Activated CD4-positive, alpha-beta T cell treated with anti-CD3 and anti-CD28 coated beads, Interleukin-2, Interleukin-4, amounts not matched to agents 100 ng/mL and 50 ng/mL, durations not matched to agents 16 hours and 8 hours (primary cell): ENCODE measurements around the gene WBP1.
A peak's percentile ranks its signal among the peaks of the same experiment; 100 is the strongest.
"Not testable (repeated sequence)": the region's sequence is repeated elsewhere in the genome, so short reads cannot be mapped to it uniquely, and the experiment has no call there.

Experiments
- DNase-seq: peaks from one replicate; pipeline ENCODE4 v3.0.0-alpha.2; 2020; ENCODE audit warnings: low spot score

The WBP1 gene

GRCh38 chr2:74458132-74458937 is at the start of gene WBP1:
TSS of gene WBP1 (plus strand) at chr2:74458438. CDS start at chr2:74458603, 165 bp downstream.
- DNase-seq: peak; percentile 100

GRCh38 chr2:74413001-74413698 is 45.1 kb upstream of the WBP1 start:
- no peak for DNase-seq

DNA sequence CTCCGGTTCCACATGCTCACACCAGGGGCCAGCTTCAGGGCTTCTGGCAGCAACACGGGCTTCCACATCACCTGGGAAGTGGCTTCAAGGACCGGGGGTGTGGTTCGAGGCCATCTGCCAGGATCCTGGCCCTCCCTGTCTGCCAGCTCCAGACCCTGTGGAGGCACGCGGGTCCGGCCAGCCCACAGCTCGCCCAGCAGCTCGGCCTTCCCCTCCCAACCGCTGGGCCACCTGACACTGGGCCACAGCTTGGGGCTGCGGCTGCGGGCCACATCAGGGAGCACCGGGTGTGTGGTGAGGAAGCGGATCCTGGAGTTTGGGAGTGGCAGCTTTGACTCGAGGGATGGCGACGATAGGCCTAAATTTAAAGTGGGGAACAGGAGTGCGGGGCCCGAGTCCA is 43.8 kb upstream of the WBP1 start:
- no peak for DNase-seq

- no peak for DNase-seq
Measured at GRCh38 chr2:74414881-74415761, 43.1 kb upstream of the WBP1 start.

DNA sequence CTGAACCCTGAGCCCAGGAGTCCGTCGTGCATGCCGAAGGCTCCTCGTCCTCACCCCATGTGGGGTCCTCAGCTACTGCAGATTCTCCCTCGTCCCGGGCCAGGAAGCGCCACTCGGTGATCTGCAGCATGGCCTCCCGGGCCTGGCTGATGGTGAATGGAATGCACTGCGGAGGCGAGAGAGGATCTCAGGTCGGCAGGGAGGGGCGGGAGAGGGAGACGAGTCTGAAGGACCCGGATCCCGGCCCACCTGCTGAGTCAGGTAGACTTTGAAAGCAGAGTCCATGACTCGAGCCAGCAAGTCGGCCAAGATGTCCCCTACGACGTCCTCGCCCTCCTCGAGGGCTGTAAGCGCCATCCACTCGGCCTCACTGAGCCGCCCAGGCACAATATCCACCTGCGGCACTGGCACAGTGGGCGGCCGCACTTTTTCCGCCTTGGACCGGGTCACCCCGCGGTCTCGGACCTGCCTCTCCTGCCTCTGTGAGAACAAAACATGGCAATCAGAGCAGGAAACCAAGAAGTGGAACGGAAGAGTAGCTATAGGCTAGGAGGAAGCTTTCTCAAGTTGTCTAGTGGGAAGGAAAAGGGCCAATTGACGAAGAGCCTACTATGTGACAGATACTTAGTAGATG is 42.4 kb upstream of the WBP1 start:
- DNase-seq: no peak

GRCh38 chr2:74416778-74417177 is 41.5 kb upstream of the WBP1 start:
- no peak for DNase-seq

- no peak for DNase-seq
Measured at GRCh38 chr2:74417197-74417596, 41.0 kb upstream of the WBP1 start.

DNA sequence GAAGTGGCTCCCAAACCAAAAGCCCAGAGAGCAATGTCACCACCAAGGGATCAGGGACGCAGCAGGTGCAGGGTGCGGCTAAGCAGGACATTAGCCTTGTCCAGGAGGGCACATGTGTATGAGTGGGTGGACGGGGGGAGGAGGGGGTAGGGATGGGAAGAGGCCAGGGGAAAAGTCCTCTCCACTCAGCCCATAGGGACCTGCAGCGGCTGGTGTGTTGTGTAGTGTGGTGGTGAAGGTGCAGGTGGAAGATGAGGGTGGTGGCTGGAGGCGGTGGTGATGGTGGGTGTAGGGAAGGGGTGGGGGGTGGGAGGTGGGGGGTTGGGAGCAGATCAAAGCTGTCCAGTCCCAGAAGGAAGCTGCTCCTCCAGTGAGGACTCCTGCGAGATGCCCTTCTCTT is 40.5 kb upstream of the WBP1 start:
- DNase-seq: no peak

- DNase-seq: no peak
Measured at GRCh38 chr2:74418312-74418711, 39.9 kb upstream of the WBP1 start.

- no peak for DNase-seq
Measured at GRCh38 chr2:74419345-74419744, 38.9 kb upstream of the WBP1 start.

DNA sequence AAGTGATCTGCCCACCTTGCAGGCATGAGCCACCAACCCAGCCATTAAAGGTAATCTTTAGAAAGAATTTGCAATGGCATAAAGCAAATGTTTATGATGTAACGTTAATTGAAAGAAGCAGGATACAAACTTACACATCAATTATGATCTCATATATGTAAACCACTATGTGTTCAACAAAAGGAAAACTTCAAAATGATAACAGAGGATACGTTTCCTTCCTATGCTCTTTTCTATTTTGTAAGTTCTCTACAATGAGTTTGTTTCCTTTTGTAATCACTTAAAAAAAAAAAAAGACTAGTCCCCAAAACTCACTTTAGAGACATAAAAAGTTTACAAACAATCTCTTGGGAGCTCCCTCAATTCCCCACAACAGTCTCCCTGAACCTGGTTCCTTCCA is 38.2 kb upstream of the WBP1 start:
- DNase-seq: no peak

- DNase-seq: not testable (repeated sequence)
Measured at GRCh38 chr2:74420443-74421103, 37.7 kb upstream of the WBP1 start.

GRCh38 chr2:74421221-74421870 is 36.9 kb upstream of the WBP1 start, which contains the start of the genes C2orf81 and WDR54:
TSS of gene C2orf81 (minus strand) at chr2:74421619. CDS start at chr2:74421560, 59 bp downstream.
TSS of gene WDR54 (plus strand) at chr2:74421730. CDS start at chr2:74422154, 424 bp downstream.
- DNase-seq: peak; percentile 96

GRCh38 chr2:74423231-74424095 is 34.8 kb upstream of the WBP1 start:
- DNase-seq: no peak

GRCh38 chr2:74424139-74424992 is 33.9 kb upstream of the WBP1 start:
- DNase-seq: no peak

DNA sequence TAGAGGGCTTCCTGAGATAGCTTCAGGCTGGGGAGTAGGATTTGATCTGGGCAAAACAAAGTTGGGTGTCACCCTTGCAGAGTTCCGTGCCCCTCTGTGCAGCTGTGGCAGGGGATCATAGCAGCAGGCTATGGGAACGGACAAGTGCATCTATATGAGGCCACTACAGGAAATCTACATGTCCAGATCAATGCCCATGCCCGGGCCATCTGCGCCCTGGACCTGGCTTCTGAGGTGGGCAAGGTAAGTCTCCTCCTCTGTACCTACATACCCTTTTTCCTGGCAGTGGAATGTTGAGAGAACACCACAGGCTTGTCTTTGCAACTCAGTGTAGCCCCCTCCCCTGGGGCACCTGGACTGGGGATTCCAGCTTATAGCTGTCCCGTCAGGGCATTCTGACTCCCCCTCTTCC is 33.2 kb upstream of the WBP1 start:
- no peak for DNase-seq

GRCh38 chr2:74425523-74425922 is 32.7 kb upstream of the WBP1 start:
- no peak for DNase-seq

DNA sequence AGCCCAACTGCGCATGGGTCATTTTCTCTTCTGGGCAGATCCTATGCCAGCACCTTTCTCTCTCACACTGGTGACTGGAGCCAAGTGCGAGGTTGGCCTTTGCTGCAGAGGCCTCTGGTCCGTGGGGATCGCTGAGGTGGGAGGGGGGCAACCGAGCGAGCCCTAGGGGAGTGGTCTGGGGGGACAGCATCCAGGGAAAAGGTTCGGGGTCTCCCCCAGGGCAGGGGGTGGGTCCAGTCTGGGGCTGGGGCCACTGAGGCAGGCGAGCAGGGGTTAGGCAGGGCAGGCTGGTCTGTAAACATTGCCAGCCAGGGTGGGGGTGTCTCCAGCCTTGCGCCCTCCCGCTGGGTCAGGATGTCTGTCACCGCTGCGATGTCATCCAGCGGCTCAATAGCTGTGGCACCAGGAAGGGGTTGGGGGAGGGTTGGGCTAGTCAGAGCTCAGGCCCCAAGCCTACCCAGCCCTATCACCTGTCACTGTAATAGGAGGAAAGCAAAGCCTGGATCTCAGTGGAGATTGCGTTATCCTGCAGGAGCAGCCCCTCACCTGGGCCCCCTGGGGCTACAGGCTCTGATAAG is 32.0 kb upstream of the WBP1 start:
- DNase-seq: no peak
